ENCODE results near the gene APBB2. TPM values are rescaled to one million over a fixed set of nuclear protein-coding genes. Genes with fewer than 3 reads are reported as not detected.
A peak's percentile ranks its signal among the peaks of the same experiment; 100 is the strongest.

APBB2 gene
- total and polyA plus RNA-seq, 4 donors: 4.8 to 31.5 (median 11.2) TPM

GRCh38 chr4:41154814-41155177, 59.5 kb downstream of the APBB2 start:
- H3K9ac ChIP-seq (ENCODE audit: low read depth in 1 of 2, low read length in 2 of 2): no peak overlapping the region
- no peaks in the 10 kb centered on the region for H3K9me3 ChIP-seq (ENCODE audit: control insufficient read depth in 4 of 4, low read length in 3 of 4)
- H3K27me3 ChIP-seq (ENCODE audit: control insufficient read depth in 4 of 4, insufficient read depth in 4 of 4, low read length in 3 of 4): no peaks in the 10 kb centered on the region
- no peak for DNase-seq (ENCODE audit: low spot score)
- no peaks in the 10 kb centered on the region for H3K36me3 ChIP-seq (ENCODE audit: control insufficient read depth in 4 of 4, insufficient read depth in 3 of 4, low read depth in 1 of 4, low read length in 3 of 4)
- H3K4me1 ChIP-seq (ENCODE audit: control insufficient read depth in 4 of 4, insufficient read depth in 4 of 4, low read length in 3 of 4): peaks cover 0 to 13% (median 6%) of the 10 kb centered on the region in 4 donors
- WGBS: 85% methylated on average over 5 of the region's 5 CpGs
- TF ChIP-seq HNF4G (IDR thresholded peaks at IDR 0.05) (no peak), FOXA2 (IDR thresholded peaks at IDR 0.05) (no peak), FOXA1 (IDR thresholded peaks at IDR 0.05) (no peak), RAD21 (IDR thresholded peaks at IDR 0.05) (no peak), CTCF (IDR thresholded peaks at IDR 0.05; ENCODE audit: low read depth, low read length, missing input control) (no peak), RXRA (IDR thresholded peaks at IDR 0.05) (no peak), HNF4A (conservative IDR thresholded peaks at IDR 0.05) (no peak), JUND (IDR thresholded peaks at IDR 0.05) (no peak), SP1 (IDR thresholded peaks at IDR 0.05) (no peak), REST (IDR thresholded peaks at IDR 0.05) (no peak), YY1 (IDR thresholded peaks at IDR 0.05) (no peak), TAF1 (conservative IDR thresholded peaks at IDR 0.05) (no peak), MAX (IDR thresholded peaks at IDR 0.05) (no peak), NR2F2 (IDR thresholded peaks at IDR 0.05) (no peak)
- no peak overlapping the region for H3K4me3 ChIP-seq (ENCODE audit: low read depth in 1 of 3, low read length in 3 of 3)
- H3K27ac ChIP-seq (ENCODE audit: low read depth in 1 of 2, low read length in 2 of 2): peak overlapping the region in 1 of 2 donors; percentile 28

GRCh38 chr4:41154010-41154813, 60.1 kb downstream of the APBB2 start:
- Histone ChIP-seq H3K9ac (ENCODE audit: low read depth in 1 of 2, low read length in 2 of 2) (no peak overlapping the region), H3K27me3 (ENCODE audit: control insufficient read depth in 4 of 4, insufficient read depth in 4 of 4, low read length in 3 of 4) (no peaks in the 10 kb centered on the region), H3K27ac (ENCODE audit: low read depth in 1 of 2, low read length in 2 of 2) (peak overlapping the region in 1 of 2 donors; percentile 28), H3K36me3 (ENCODE audit: control insufficient read depth in 4 of 4, insufficient read depth in 3 of 4, low read depth in 1 of 4, low read length in 3 of 4) (no peaks in the 10 kb centered on the region), H3K9me3 (ENCODE audit: control insufficient read depth in 4 of 4, low read length in 3 of 4) (no peaks in the 10 kb centered on the region), H3K4me3 (ENCODE audit: low read depth in 1 of 3, low read length in 3 of 3) (no peak overlapping the region), H3K4me1 (ENCODE audit: control insufficient read depth in 4 of 4, insufficient read depth in 4 of 4, low read length in 3 of 4) (peaks cover 0 to 13% (median 6%) of the 10 kb centered on the region in 4 donors)
- no peak for DNase-seq (ENCODE audit: low spot score)
- TF ChIP-seq CTCF (IDR thresholded peaks at IDR 0.05; ENCODE audit: low read depth, low read length, missing input control): no peak
- peak; percentile 33 for TF ChIP-seq YY1 (IDR thresholded peaks at IDR 0.05)
- WGBS: 62% methylated on average over 6 of the region's 6 CpGs

Data from liver (tissue), 9 donors.